Stimulated activated CD8-positive, alpha-beta memory T cell treated with anti-CD3 and anti-CD28 coated beads, Interleukin-7, amount 100 ng/mL, for 4 hours (primary cell): Measurements from ENCODE around the gene PSMG3.
A peak's percentile ranks its signal among the peaks of the same experiment; 100 is the strongest.

Experiments
- DNase-seq, 2 donors: peaks; one replicate each; pipeline ENCODE4 v3.0.0-alpha.2; 2020; ENCODE audit warnings: low read depth in 2 of 2

Gene PSMG3

DNA sequence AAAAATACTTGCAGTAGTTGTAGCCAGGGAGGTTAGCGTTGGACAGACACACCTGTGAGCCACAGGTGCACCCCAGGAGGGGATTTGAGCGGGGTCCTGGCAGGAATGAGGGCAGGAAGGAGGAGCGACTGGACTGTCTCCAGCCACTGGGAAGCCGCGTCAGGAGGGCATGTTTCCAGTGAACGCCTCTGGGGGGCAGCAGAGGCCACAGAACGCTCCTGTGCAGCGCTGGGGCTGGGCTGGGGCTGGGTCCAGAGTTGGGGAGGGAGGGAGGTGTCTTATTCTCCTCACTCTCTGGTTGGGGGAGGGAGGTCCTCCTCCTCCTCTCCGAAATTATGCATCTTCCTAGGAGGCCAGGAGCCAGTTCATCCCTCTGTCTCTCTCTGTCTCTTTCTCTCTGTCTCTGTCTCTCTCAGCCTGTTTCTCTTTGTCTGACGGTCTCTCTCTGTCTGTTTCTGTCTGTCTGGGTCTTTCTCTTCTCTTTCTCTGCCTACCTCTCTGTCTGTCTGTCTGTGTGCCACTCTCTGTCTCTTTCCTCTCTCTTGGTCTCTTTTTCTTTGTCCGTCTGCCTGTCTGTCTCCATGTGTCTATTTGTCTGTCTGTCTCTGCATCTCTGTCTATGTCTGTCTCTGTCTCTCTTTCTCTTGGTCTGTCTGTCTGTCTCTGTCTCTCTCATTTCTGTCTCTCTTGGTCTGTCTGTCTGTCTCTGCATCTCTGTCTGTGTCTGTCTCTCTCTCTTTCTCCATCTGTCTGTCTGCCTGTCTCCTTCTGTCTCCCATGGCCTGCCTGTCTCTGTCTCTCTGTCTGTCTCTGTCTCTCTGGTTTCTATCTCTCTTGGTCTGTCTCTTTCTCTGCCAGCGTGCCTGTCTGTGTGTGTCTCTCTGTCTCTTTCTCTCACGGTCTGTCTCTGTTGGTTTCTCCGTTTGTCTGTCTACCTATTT is 9.9 kb upstream of the PSMG3 start:
- peak; percentile 38 to 48 for DNase-seq

- DNase-seq: no peak
These were observed 8.7 kb upstream of the PSMG3 start for GRCh38 chr7:1578513-1578912.

GRCh38 chr7:1576521-1577253 is 6.9 kb upstream of the PSMG3 start:
- DNase-seq: no peak

DNA sequence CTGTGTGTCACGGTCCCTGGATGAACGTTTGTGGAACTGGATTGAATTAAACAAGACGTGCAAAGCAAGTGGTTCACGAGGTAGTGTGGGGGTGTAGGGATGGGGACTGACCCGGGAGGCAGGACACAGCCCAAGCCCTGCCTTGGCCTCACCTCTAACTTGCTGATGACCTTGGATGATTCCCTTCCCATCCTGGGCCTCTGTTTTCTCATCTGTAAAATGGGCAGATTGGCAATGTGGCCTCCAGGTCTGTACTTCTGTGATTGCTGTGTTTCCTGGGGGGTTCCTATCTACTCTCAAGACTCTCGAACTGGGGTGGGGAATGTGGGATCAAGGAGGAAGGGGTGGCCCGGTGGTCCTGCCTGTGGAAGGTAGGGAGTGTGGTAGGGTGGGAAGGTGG is 6.0 kb upstream of the PSMG3 start:
- no peak for DNase-seq

DNA sequence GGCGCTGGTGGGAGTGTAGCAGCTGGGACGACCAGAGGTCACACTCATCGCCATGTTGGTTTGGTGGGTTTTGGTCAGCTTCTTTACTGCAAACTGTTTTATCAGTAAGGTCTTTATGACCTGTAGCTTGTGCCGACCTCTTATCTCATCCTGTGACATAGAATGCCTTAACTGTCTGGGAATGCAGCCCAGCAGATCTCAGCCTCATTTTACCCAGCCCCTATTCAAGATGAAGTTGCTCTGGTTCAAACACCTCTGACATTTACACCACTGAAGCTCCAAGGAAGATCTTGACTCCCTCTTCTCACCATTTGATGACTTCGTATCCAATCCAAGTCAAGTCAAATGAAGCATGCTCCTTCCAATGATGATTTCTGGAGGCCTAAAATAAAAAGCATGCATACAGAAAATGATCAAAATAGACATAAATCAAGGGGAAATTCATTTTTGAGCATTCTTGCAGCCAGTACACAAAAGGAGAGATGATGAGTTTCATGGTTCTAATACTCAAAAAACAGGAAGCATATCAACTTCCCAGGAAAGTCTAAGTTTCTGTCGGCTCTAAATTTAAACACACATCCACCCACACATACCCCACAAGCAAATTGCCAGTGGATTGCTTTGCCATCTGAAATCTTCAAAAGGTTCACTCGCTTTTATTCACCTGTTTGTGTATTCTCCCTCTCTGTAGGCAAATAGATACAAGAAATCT is 2.4 kb upstream of the PSMG3 start:
- DNase-seq: no peak

- no peak for DNase-seq
These were observed 396 bp downstream of the PSMG3 start for GRCh38 chr7:1569440-1569832.

GRCh38 chr7:1569016-1569415 is 816 bp downstream of the PSMG3 start:
- no peak for DNase-seq

GRCh38 chr7:1567896-1568510 is 1.8 kb downstream of the PSMG3 start:
- DNase-seq: no peak

GRCh38 chr7:1567049-1567771 is 2.6 kb downstream of the PSMG3 start:
- no peak for DNase-seq

DNA sequence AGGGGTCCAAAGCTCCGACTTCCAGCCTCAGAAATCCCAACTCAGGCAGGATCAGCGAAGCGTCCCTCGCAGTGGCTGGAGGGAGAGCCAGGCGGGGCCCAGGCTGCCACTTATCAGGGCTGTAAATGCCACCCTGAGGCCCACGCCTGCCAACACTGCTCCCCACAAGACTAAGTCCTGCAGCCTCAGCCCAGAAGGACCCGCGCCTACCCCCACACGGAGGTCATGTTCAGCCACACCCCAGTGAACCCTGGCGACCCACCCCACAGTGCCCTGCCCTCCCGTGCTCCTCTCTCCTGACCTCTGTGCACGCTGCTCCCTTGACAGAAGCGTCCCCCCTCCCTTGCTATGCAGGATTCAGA is 3.2 kb downstream of the PSMG3 start:
- DNase-seq: no peak

DNA sequence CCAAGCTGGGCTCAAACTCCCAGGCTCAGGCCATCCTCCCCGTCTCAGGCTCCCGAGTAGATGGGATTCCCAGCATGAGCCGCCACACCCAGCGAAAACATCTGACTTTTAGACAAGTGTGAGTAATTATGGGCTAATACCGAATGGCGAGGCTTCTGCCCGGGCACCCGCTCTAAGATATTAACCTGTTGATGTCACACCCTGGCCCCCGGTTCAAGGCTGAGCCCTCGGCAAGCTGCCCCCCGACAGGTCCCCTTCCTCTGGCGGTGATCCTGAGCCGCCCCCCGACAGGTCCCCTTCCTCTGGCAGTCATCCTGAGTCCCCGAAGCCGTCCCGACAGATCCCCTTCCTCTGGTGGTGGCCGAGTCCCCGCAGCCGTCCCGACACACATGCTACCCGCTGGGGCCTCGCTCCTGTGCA is 5.2 kb downstream of the PSMG3 start:
- DNase-seq: no peak

DNA sequence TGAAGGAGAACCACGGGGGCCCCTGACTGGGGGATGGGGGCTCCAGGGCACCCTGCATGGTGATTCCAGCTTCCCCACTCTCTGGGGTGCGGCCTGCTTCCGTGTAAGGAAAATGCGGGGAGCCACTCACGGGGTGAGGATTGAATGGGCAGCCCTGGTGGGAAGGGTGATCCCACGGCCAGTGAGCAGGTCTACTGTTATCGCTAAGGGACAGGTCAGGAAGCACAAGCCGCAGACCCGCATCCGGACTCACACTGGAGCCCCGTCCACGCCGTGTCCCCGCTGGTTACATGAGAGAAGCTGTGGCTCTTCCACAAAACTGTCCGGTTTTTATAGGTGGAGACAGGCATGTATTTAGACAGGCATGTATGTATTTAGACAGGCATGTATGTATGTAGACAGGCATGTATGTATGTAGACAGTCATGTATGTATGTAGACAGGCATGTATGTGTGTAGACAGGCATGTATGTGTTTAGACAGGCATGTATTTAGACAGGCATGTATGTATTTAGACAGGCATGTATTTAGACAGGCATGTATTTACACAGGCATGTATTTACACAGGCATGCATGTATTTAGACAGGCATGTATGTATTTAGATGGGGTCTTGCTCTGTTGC is 5.7 kb downstream of the PSMG3 start:
- DNase-seq: no peak

DNA sequence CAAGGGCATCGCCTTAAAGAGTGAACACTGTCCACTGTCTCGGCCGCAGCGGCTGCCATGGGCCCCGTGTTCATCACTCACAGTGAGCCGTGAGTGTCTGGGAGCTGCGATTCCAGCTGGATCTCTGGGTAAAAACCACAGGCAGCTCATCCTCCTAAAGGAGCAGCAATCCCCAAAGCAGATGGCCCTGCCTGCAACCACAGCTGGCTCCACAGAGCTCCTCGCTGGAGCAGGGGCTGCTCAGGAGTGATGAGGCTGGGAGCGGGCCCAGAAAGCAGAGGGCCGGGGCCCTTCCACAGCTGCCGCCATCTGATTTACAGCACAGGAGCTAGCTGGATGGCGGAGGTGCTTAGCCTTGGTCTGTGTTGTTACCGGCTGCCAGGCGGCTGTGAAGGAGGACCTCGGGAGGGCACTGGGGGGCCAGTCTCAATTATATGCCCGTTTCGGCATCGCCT is 7.2 kb downstream of the PSMG3 start:
- DNase-seq: no peak

DNA sequence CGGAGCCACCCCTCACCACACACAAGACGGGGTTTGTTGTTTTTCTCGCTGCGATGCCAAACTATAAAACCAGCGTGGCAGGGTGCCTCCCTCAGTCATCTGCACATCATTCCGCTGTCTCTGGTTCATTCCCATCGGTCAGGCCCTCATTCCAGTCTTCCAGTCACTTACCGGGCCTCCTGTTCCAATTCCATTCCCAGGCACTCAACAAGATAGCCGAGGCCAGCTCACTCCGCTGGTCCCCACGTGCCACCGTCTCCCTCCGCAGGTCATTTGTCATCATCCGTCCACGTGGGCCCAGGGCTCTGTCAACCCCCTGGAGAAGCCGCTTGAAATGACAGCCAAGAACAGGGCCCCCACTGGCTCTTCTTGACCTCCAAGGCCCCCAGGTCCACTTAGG is 7.7 kb downstream of the PSMG3 start:
- no peak for DNase-seq

DNA sequence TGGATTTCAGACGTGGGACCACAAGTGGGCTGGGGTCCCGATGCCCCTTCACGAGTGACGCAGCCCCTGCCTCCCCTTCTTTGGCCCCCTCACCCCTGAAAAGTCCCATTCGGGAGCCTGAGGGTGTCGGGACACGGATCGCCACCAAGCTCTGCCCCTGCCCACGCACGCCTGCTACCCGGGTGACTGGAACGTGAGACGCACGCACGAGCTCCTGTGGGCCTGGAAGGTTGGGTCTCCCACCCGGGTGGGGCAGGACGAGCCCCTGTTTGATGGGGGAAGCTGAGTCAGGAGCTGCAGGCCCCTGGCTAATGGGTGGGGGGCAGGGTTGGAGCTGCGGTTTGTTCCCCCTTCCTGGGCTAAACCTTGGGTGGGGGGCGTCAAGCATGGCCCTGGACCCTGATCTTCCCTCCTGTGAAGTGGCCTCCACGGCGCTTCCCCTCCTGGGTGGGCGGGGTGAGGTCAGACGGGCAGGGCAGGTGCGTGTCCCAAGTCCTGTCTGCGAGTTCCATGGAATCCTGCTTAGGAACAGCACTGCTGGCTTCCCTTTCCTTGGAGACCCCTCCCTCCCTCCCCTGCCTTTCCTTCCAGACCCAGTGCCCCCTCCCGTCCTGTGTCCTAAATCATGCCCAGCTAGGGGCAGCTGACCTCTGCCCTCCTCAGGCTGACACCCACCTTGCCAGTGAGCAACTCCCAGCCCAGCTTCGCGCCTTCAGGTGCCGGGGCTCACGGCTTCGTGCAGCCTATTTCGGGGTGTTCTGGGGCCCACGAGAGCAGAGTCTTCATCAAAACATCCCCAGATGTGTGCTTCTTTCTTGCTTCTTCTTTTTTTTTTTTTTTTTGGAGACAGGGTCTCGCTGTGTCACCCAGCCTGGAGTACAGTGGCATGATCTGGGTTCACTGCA is 8.5 kb downstream of the PSMG3 start:
- DNase-seq: no peak

- no peak for DNase-seq
These were observed 9.2 kb downstream of the PSMG3 start for GRCh38 chr7:1560620-1561031.

DNA sequence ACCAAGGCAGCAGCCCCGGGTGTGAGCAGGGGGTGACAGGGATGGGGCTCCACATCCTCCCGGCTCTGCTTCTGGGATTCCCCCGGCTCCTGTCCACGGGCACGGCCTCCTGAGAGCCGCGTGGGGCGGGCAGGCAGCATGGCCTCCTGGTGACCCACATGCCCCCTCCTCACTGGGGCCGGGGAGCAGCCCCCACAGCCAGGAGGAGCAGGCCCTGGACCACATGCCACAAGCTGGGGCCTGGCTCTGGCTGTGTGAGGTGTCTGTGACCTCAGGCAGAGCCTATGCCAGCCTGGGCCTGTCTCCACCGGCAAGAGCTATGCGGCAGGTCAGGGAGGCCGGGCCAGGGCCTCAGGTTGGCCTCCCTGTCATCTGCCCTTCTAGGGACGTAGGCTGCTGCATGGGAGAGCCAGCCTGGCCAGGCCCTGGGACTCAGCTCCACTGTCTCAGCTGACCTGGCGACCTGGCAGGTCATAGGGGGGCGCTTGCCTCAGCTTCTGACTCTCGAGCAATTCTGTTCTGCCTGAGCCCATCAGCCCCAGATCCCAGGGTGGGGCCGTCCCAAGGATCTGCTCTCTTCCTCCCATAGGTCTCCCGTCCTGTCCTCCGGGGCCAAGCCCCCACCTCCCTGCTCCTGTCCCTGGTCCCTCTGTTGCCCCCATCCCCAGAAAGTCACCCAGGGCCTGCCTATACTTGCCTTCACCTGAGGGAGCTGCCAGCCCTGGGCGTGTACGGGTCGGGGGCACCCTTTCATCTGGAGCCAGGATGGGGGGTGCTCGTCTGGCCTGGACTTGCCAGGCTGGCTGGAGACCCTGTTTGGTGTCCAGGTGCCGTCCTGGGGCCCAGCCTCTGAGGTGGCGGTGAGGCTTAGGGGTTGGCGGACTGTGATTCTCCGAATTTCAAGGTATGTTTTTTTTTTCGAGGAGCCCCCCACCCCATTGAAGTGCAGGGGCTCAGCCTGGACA is 9.9 kb downstream of the PSMG3 start:
- DNase-seq: no peak

GRCh38 chr7:1558841-1559625 is 10.8 kb downstream of the PSMG3 start:
- DNase-seq: no peak
